CMK (cell line): ENCODE results near the gene PSME1.
A peak's percentile ranks its signal among the peaks of the same experiment; 100 is the strongest.

ENCODE experiments used
- DNase-seq: peaks from one replicate; pipeline ENCODE4 v3.0.0-alpha.2; 2010; ENCODE audit warnings: low read depth

PSME1 gene

GRCh38 chr14:24130380-24130716 is 5.6 kb upstream of the PSME1 start, which contains the start of gene FITM1:
Gene FITM1 (plus strand): TSS chr14:24130659. CDS start chr14:24131564, 905 bp downstream.
- no peak for DNase-seq

GRCh38 chr14:24130717-24131548 is 5.1 kb upstream of the PSME1 start:
- no peak for DNase-seq

GRCh38 chr14:24131549-24131966 is 4.4 kb upstream of the PSME1 start:
- no peak for DNase-seq

- DNase-seq: no peak
Measured at GRCh38 chr14:24132061-24132685, 3.8 kb upstream of the PSME1 start.

- DNase-seq: no peak
Measured at GRCh38 chr14:24132976-24133375, 3.0 kb upstream of the PSME1 start.

- no peak for DNase-seq
Measured at GRCh38 chr14:24133735-24134134, 2.3 kb upstream of the PSME1 start.

- DNase-seq: no peak
Measured at GRCh38 chr14:24135584-24135833, 485 bp upstream of the PSME1 start.

- DNase-seq: no peak
Measured at GRCh38 chr14:24136684-24137528, 912 bp downstream of the PSME1 start.

GRCh38 chr14:24137529-24138395 is 1.8 kb downstream of the PSME1 start:
- no peak for DNase-seq

GRCh38 chr14:24138396-24139271 is 2.6 kb downstream of the PSME1 start:
- DNase-seq: no peak

- no peak for DNase-seq
Measured at GRCh38 chr14:24139272-24139934, 3.4 kb downstream of the PSME1 start.

- DNase-seq: peak; percentile 95
Measured at GRCh38 chr14:24141097-24141880, 5.3 kb downstream of the PSME1 start, which contains the start of gene EMC9. Gene EMC9 (minus strand): TSS chr14:24141591. CDS start chr14:24141304, 287 bp downstream.

- no peak for DNase-seq
Measured at GRCh38 chr14:24143511-24143910, 7.5 kb downstream of the PSME1 start.

GRCh38 chr14:24144451-24144850 is 8.5 kb downstream of the PSME1 start:
- no peak for DNase-seq

GRCh38 chr14:24145219-24145618 is 9.2 kb downstream of the PSME1 start:
- DNase-seq: no peak

- DNase-seq: no peak
Measured at GRCh38 chr14:24145690-24146452, 9.9 kb downstream of the PSME1 start.

- DNase-seq: peak; percentile 93
Measured at GRCh38 chr14:24146453-24146977, 10.5 kb downstream of the PSME1 start, which contains the start of gene PSME2. Gene PSME2 (minus strand): TSS chr14:24146610. CDS start chr14:24146581, 29 bp downstream.
